Stimulated activated CD4-positive, alpha-beta T cell treated with anti-CD3 and anti-CD28 coated beads, TNF-alpha, amount 100 ng/mL, for 1 hour (primary cell): ENCODE data around the gene TMEM200B.
"Not testable (repeated sequence)": the region's sequence is repeated elsewhere in the genome, so short reads cannot be mapped to it uniquely, and the experiment has no call there.

Source experiments
- DNase-seq, 3 donors: peaks; one replicate each; pipeline ENCODE4 v3.0.0-alpha.2; 2020; ENCODE audit warnings: low read depth in 3 of 3, low spot score in 1 of 3

TMEM200B gene

DNA sequence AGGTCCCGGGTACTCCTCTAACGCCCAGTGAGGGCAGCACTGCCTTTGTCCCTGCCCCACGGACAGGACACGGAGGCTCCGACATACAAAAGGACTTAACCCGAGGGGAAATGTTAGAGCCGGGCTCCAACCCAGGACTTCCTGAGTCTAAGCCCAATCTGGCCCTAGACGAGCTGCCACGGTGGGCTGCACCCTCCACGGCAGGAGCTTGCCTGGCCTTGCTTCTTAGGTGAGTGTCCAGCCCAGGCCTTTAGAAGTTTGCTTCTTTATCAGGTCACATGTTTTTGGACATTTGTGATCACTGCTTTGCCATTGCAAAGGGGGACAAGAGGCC, 11.0 kb upstream of the TMEM200B start:
- DNase-seq, result no peak

DNA sequence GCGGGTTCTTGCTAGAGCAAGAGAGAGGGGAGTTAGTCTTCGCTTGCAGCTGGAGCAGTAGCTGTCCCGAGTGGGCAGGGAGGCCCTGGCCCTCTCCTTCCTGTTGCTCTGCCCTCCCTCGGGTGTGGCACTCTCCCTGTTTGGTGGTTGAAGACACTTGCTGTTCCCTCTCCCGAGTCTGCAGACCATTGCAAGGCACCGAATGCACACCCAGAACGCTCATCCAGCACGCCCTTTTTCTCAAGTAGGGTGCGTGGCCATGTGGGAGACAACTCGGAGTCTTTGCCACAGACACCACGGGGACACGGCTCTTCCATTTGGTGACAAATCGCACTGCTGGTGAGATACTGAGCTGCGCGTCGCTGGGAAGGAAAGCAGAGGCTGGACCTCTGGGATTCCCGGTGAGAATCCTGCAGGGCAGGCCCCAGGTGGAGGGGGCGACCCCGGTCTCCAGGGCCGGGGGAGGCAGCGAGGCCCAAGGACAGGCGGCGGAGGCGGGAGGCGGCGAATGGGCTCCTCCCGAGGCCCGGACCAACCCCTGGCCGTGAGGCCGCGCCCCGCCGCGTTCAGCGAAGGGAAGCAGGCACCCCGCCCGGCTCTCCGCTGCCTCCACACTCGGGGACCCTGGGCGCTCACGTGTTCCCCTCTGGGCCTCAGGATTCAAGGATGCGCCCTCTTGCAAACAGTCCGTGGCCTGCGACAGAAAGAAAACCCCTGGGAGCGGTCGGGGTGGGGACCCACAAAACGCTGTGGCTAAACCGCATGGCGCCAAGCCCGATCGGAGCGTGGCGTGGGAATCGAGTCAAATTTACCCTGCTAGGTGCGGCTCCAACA, 10.4 kb upstream of the TMEM200B start:
- DNase-seq, result no peak

DNA sequence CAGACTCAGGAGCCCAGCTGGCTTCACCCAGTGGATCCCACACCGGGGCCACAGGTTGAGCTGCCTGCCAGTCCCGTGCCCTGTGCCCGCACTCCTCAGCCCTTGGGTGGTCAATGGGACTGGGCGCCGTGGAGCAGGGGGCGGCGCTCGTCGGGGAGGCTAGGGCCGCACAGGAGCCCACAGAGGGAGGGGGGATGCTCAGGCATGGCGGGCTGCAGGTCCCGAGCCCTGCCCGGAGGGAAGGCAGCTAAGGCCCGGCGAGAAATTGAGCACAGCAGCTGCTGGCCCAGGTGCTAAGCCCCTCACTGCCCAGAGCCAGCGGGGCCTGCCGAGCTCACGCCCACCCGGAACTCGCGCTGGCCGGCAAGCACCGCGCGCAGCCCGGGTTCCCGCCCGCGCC, 7.4 kb upstream of the TMEM200B start:
- DNase-seq, result not testable (repeated sequence)

DNA sequence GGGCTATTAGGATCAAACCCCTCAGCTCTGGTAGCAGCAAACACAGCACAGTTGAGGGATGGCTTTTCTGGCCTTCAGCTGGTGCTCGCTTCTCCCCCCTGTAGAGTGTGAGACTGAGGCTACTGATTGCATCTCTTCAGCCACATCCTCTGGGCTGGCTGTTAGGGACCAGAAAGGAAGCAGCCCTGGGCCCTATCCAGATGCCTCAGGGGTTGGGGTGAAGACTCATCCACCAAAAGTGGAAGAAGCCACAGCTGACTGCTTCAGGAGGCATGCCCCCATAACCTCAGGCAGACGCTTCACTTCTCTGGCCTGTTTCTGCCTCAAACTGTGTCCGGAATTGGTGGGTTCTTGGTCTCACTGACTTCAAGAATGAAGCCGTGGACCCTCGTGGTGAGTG, 6.2 kb upstream of the TMEM200B start:
- no peak for DNase-seq

DNA sequence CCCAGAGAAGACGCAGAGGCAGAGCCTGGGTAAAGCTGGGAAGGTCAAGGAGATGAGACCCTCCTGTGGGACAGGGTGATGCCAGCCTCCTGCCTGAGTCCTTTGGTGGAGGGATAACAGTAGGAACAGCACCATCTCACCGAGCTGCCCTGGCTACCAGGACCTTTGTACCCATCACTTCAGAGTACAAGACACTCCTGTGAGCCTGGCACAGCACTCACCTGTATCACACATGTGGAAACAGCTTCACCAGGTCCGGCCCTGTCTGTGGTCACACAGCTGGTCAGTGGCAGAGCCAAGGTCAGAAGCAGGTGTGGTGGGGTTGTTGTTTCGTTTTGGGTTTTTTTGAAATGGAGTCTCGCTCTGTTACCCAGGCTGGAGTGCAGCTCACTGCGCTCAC, 5.0 kb upstream of the TMEM200B start:
- DNase-seq, result no peak

DNA sequence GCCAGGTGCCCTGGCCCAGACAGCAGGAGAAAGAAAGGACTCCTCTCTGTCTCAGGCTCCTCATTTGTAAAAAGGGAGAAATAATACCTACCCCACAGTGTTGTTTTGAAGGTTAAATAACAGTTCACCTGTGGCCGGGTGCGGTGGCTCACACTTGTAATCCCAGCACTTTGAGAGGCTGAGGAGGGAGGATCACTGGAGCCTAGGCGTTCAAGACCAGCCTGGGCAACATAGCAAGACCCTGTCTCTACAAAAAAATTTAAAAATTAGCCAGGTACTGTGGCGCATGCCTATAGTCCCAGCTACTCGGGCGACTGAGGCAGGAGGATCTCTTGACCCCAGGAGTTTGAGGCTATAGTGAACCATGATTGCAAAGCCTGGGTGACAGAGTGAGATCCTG, 2.5 kb upstream of the TMEM200B start:
- no peak for DNase-seq

DNA sequence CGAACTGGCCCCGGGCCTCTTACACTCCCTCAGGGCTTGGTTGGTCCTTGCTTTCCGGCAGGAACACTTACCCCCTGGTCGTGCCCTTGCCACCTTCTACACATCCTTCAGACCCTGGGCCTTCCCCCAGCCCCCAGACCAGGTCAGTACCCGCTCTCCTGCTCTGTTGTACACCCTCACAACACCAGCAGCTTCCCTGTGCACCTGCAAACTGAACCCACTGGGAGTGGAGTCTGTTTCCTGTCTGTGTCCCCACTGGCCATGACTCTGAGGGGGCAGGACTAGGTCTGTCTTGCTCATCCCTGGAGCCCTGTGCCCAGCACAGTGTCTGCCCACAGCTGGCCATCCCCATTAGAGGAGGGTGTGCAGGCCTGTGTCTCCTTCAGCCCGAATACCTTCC, 2.1 kb upstream of the TMEM200B start:
- DNase-seq, result no peak

DNA sequence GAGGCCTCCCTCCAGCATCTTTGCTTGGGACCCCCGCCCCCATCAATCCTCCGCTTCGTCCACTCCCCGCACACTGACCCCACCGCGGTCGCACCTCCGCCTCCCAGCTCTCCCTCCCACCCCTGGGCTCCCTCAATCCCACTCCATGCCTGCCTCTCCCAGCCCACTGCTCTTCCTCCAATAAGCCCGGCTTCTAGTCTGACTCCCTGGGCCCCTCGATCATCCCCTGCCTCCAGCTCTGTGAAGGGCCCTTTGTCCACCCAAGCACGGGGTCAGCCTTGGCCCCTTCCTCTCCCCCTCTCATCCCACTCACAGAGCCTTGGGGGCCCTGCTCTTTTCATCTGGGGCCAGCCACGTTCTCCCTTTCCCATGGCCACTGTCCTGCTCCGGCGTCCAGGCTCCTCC, 1.5 kb upstream of the TMEM200B start:
- DNase-seq, result no peak

DNA sequence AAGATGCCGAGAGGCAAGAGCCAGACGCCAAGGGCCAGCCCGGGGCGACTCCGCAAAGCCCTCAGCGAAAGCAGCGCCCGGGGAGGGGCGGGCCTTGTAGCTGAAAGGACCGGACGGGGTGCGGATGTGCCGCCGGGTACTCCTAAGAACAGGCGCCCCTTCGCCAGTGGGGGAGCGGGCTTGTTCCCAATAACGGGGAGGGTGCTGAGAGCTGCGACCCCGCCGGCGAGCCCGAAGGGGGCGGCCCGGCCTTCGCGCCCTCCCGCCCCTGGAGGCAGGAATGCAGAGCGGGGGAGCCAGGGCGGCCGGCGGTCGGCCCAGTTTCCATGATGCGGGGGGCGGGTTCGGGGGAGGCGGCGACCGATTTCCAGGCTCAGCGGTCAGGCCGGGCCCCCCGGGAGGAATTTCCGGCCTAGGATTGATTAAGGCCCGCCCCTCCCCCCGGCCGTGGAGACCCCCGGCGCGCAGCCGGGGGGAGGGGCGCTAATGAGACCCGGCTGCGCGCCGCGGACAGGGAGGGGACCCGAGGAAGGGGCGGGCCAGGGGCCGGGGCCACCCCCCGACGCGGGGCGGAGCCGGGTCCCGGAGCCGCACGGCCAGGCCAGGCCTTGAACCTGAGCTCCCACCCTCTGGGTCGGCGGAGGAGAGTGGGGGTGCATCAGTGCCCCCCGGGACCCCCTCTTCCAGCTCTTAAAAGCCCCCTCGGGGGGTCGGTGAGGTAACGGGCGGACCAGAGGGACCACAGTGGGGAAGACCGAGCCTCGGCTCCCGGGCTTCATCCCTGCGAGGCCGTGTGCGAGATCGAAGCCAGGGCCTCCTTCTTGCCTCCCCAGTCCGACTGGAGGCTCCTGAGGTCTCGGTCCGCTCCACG, 898 bp upstream of the TMEM200B start:
- peak in 1 of 3 donors; percentile 44 for DNase-seq

DNA sequence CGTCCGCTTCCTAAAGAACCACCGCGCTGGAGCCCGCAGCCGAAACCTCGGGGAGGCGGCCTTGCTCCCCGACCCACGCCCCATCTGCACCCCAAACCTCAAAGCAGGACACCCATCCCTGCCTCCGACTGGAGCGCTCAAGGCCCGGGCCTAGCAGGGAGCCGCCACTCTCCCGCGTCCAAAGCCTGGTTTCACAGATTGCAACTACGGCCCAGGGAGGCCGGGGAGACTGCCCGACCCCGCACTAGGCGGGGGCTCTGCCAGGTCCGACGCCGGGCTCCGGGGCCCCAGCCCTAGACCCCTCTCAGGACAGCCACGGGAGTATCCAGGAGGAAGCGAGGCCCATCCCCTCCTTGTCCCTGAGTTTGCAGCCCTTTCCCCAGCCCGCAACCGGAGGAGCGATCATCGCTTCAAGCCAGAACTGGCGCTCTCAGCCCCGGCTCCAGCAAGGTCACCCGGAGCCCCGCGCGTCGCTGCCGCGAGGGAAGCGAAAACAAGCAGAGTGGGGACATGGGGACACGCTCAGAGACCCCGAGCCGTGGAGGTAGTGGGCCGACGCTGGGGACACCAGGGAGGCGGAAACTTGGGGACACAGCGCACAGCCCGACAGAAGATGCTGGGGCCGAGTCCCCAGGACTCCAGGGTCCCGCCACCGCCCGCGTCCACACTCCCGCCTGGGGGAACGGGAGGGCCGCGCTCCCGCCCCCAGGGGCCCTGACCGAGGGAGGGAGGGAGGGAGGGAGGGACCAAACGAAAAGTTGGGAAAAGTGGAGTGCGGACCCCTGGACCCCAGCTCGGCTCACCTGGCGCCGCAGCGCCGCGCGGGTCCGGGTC, 433 bp downstream of the TMEM200B start:
- peak in 1 of 3 donors; percentile 10 for DNase-seq

DNA sequence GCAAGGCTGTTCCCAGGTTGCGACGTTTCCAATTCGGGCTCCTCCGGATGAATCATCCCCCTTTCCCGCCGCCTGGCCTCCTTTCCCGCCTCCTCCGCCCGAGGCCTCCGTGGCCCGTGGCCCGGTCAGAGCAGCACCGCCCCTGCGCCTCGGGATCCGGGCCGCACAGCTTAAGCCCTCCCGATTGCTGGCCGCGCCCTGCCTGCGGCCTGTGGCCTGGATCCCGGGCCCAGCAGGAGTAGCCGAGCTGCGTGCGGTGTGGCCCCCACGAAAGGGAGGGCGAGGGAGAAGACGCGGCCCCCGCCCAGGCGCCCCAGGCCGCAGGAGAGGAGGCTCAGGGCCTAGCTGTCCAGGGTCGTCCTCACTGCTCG, 1.0 kb downstream of the TMEM200B start:
- no peak for DNase-seq

DNA sequence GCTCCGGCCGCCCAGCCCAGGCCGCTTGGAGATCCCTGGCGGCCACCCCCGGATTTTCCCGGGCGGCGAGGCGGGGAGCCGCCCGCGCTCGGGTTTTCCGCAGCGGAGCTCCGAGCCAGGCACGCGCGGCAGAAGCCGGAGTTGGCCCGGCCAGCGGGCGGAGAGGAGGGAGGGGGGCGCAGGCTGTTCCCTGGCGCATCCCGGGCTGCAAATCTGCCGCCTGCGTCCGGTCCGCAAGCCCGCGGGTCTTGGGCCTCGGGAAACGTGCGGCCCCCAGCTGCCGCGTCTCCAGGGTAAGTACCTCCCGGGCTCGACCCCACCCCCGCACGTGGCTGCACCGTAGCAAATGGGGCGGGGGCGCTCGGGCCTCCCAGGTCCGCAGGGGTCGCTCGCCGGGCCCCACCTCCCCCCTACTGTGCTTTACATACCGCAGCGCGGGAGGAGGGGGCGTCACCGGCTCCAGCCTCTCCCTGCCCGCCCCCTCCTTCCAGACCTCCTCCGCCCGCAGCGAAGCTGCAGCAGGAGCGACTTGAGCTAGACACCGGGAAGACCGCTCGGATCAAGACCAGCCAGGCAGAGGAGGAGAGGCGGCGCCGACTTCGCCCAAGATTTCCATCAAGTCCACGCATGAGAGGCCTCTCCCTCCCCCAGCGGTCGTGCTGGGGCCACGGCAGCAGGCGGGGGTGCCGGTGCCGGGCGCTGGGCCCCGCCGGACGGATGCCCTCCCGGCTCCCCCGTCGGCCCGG, 1.6 kb downstream of the TMEM200B start:
- DNase-seq, result no peak

DNA sequence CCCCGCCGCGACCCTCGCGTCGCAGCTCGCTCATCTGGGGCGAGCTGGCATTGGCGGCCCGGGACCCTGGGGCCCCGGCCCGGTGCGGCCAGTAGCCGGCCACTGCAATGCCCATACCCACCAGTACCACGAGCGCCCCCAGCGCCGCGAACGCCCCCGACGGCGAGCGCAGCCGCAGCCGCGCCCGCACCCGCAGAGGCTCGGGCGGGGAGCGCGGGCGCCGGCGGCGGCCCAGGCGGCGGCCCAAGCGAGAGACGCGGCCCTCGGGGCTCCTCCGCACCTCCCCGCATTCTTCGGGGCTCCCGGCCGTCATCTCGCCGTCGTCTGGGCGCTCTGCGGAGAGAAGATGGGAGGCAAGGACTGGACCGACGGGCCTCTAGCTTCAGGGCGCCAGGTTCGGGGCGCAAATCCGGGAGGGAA, 2.2 kb downstream of the TMEM200B start:
- no peak for DNase-seq

DNA sequence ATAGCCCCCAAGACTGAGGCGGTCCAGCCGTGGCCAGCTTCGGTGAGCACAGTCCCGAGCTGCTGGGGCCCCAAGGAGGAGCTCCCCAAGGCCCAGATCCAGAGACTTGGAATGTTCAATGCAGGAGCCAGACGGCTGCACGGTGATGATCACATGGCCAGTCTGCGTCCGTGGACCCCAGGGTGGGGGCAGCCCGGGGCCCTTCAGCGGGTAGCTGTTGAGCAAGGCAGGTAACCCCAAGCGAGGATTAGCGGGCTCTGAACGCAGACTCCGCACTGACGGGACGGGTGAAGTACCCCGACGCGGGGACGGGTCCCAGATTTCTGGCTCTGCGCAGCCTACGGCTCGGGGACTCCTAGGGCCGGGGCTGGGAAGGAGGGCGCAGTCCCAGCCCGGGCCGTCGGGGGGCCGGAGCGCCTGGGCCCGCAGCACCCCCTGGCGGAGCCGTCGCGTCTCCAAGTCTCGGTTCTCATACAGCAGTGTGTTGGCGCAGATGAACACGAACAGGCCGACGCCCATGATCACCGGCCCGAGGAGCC, 2.7 kb downstream of the TMEM200B start:
- peak in 2 of 3 donors; percentile 30 to 53 for DNase-seq

DNA sequence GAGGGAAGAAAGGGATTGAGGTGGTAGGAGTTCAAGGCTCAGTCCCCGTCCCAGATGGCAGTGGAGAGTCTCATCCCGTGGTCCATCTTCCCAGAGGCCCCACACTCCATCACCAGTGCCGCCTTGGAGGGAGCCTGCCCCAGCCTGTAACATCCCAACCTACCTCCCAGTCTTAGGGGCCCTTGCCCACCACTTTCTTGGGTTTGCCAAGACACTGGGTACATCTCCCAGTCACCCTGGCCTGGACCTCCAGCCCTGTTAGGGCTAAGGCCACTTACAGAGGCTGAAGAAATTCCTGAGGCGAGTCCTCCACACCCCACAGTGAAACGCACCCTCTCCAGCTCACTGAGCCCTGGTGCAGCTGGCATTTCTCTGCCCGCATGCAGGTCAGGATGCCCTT, 3.3 kb downstream of the TMEM200B start:
- DNase-seq, result no peak

DNA sequence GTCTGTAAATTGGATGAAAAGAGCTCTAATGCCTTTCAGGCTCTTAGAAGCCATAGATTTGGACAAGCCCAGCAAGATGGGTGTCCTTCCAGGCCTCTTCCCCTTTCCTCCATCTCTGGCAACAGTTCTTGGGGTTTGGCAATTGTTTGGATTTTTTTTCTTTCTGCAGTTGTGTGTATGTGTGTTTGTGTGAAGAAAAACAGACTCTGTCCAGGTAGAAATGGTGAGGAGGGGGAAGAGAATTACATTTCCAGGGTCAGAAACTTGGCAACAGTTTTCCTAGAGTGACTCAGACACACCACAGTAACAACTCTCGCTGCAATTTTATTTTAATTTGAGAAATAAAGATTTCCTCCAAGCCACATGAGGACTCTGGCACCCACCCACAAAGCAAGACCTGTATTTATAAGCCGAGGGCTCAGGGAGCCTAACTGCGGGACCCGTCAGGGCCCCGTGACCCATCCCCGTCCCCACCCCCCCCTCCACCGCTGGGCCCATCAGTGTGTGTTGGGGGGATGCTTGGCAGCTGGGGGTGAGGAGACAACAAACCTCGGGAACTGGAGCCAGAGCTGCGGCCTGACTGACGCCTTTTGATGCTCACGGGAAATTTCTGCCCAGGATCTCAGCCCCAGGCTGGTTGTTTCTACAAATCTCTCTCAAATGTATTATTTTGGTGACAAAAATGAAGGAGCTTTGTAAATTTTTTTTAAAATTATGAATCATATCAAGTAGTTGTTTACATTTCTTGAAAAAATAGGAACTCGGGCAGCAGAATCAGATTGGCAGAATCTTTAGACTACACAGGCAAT, 4.4 kb downstream of the TMEM200B start:
- DNase-seq, result no peak

DNA sequence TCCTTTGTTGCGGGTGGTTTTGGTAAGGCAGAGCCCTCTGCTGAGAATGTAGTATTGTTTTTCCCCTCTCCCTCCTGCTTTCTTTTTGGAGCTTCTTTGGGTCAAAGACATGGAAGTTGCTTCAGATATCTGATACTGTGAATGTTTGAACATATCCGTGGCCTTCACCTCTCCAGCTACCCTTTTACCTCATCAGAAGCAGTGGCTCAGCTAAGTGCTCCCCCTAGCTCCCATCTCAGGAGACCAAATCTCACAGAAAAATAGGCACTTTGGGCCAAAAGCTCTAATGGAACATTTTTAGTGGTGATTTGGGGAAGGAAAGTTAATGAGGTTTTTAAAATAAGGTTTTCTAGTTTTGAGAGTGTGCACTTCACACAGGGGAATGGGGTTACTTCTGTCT, 6.3 kb downstream of the TMEM200B start:
- DNase-seq, result no peak

DNA sequence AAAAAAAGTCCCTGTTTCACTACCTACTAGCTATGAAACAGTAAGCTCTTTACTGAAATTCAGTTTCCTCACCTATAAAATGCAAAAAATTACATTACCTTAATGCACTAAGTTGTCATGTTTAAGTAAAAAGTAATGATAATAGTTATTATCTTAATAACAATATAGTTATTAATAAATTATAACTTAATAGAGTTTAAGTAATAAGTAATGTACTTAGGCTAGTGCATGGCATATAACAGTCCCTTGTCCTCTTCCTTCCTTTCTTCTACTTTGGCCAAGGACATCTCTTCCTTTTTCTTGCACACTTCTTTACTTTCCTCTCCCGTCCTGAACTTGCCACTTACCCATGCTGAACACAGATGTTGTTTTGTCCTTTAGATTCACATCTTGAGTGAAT, 9.0 kb downstream of the TMEM200B start:
- no peak for DNase-seq

DNA sequence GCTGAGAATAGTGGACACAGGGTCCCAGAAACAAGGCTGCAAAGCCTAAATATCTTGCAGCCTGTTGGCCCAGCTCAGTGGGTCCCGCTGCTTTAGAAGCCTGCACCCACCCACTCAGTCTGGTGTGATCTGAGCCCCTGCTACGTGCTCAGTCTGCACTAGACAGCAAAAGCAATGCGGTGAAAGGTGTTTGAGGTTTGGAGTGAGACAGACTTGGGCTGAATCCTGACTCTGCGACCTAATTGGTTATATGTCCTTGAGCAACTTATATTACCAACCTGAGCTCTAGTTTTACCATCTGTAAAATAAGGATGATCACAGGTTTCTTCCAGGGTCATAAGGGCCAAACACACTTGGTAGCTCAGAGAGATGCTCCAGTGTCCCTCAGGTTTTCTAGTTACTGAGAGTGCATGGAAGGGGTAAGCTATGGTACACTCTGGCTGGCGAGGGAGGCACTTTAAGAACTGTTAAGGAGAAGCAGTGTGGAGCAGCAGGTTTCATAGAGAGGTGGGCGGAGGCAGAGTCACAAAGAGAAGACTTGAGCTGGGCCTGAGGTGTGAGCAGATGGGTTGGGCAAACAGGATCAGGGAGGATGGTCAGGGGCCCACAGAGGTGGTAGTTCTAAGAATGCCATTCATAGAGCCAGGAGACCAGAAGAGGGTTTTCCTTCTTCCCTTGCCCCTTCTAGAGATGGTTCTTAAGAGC, 10.1 kb downstream of the TMEM200B start:
- no peak for DNase-seq
